ENCODE measurements around the gene CCDC152. TPM values are rescaled to one million over a fixed set of nuclear protein-coding genes. Genes with fewer than 3 reads are reported as not detected.

Gene CCDC152
- total and polyA plus RNA-seq, 2 experiments from 2014 or later = 2.8 to 6.4 TPM

GRCh38 chr5:42806701-42807262 lies 50.2 kb downstream of the CCDC152 start:
- Histone ChIP-seq H3K9me2 (ENCODE audit: insufficient read depth) (no peaks in the 10 kb centered on the region), H2AFZ (no peak overlapping the region), H3F3A (ENCODE audit: insufficient read depth) (no peaks in the 10 kb centered on the region), H3K36me3 (ENCODE audit: low read depth) (no peaks in the 10 kb centered on the region), H3K27me3 (replicated peaks; ENCODE audit: insufficient read depth) (no peaks in the 10 kb centered on the region), H3K9me3 (ENCODE audit: low read depth) (no peaks in the 10 kb centered on the region), H3K79me2 (ENCODE audit: insufficient read depth) (no peaks in the 10 kb centered on the region), H4K20me1 (ENCODE audit: insufficient read depth) (no peaks in the 10 kb centered on the region), H3K9ac (no peak overlapping the region), H3K4me1 (ENCODE audit: insufficient read depth) (peaks cover 12% of the 10 kb centered on the region; the same call in 1 of the 2 replicates), H3K27ac (no peak overlapping the region), H3K4me2 (ENCODE audit: unreplicated experiment) (no peak overlapping the region), H3K4me3 (no peak overlapping the region)
- WGBS, 2 experiments (ENCODE audit: low coverage in 1 of 2, low lambda C conversion rate in 2 of 2, missing lambda C conversion rate in 2 of 2) = 94 to 95% methylated on average over 3 of the region's 3 CpGs
- in situ Hi-C loops (cut with MboI) = no loop called here
- no peak for DNase-seq
- TF ChIP-seq EZH2 (IDR thresholded peaks at IDR 0.05; ENCODE audit: insufficient read depth, poor library complexity, severe bottlenecking) (no peak), EZH2phosphoT487 (IDR thresholded peaks at IDR 0.05; ENCODE audit: insufficient read depth, low read depth) (no peak)

- no peak overlapping the region for H3K4me3 ChIP-seq
- H3K9me3 ChIP-seq (ENCODE audit: low read depth) = no peaks in the 10 kb centered on the region
- H2AFZ ChIP-seq = no peak overlapping the region
- H4K20me1 ChIP-seq (ENCODE audit: insufficient read depth) = no peaks in the 10 kb centered on the region
- H3K27ac ChIP-seq = no peak overlapping the region
- no peaks in the 10 kb centered on the region for H3F3A ChIP-seq (ENCODE audit: insufficient read depth)
- H3K36me3 ChIP-seq (ENCODE audit: low read depth) = no peaks in the 10 kb centered on the region
- H3K4me1 ChIP-seq (ENCODE audit: insufficient read depth) = peaks cover 12% of the 10 kb centered on the region; the same call in 1 of the 2 replicates
- WGBS, 2 experiments (ENCODE audit: low coverage in 1 of 2, low lambda C conversion rate in 2 of 2, missing lambda C conversion rate in 2 of 2) = 52 to 53% methylated on average over 2 of the region's 2 CpGs
- H3K9me2 ChIP-seq (ENCODE audit: insufficient read depth) = no peaks in the 10 kb centered on the region
- H3K4me2 ChIP-seq (ENCODE audit: unreplicated experiment) = no peak overlapping the region
- in situ Hi-C loops (cut with MboI) = no loop called here
- no peak for DNase-seq
- TF ChIP-seq EZH2phosphoT487 (IDR thresholded peaks at IDR 0.05; ENCODE audit: insufficient read depth, low read depth) (no peak), EZH2 (IDR thresholded peaks at IDR 0.05; ENCODE audit: insufficient read depth, poor library complexity, severe bottlenecking) (no peak)
- no peak overlapping the region for H3K9ac ChIP-seq
- no peaks in the 10 kb centered on the region for H3K79me2 ChIP-seq (ENCODE audit: insufficient read depth)
- H3K27me3 ChIP-seq (replicated peaks; ENCODE audit: insufficient read depth) = no peaks in the 10 kb centered on the region
Observed at GRCh38 chr5:42807722-42808447, 51.3 kb downstream of the CCDC152 start.

- Histone ChIP-seq H3K9me2 (ENCODE audit: insufficient read depth) (no peaks in the 10 kb centered on the region), H3K36me3 (ENCODE audit: low read depth) (no peaks in the 10 kb centered on the region), H3F3A (ENCODE audit: insufficient read depth) (no peaks in the 10 kb centered on the region), H3K79me2 (ENCODE audit: insufficient read depth) (no peaks in the 10 kb centered on the region), H3K9me3 (ENCODE audit: low read depth) (no peaks in the 10 kb centered on the region), H3K9ac (no peak overlapping the region), H3K4me3 (no peak overlapping the region), H3K4me1 (ENCODE audit: insufficient read depth) (peaks cover 12% of the 10 kb centered on the region; the same call in 1 of the 2 replicates), H3K27ac (no peak overlapping the region), H4K20me1 (ENCODE audit: insufficient read depth) (no peaks in the 10 kb centered on the region), H3K27me3 (replicated peaks; ENCODE audit: insufficient read depth) (no peaks in the 10 kb centered on the region), H2AFZ (no peak overlapping the region), H3K4me2 (ENCODE audit: unreplicated experiment) (no peak overlapping the region)
- in situ Hi-C loops (cut with MboI) = no loop called here
- no peak for TF ChIP-seq EZH2phosphoT487 (IDR thresholded peaks at IDR 0.05; ENCODE audit: insufficient read depth, low read depth)
- no peak for DNase-seq
- 66 to 76% methylated on average over 4 of the region's 4 CpGs for WGBS, 2 experiments (ENCODE audit: low coverage in 1 of 2, low lambda C conversion rate in 2 of 2, missing lambda C conversion rate in 2 of 2)
Observed at GRCh38 chr5:42808888-42809611, 52.4 kb downstream of the CCDC152 start.

GRCh38 chr5:42810834-42811590 lies 54.4 kb downstream of the CCDC152 start:
- H3K9me3 ChIP-seq (ENCODE audit: low read depth) = no peaks in the 10 kb centered on the region
- no peaks in the 10 kb centered on the region for H4K20me1 ChIP-seq (ENCODE audit: insufficient read depth)
- H3K79me2 ChIP-seq (ENCODE audit: insufficient read depth) = no peaks in the 10 kb centered on the region
- peak overlapping the region; percentile 59; the same call in 1 of the 2 replicates for H2AFZ ChIP-seq
- in situ Hi-C loops (cut with MboI) = no loop called here
- H3K4me1 ChIP-seq (ENCODE audit: insufficient read depth) = peaks cover 12% of the 10 kb centered on the region; the same call in 1 of the 2 replicates
- no peaks in the 10 kb centered on the region for H3F3A ChIP-seq (ENCODE audit: insufficient read depth)
- H3K36me3 ChIP-seq (ENCODE audit: low read depth) = no peaks in the 10 kb centered on the region
- 26 to 33% methylated on average over 3 of the region's 3 CpGs for WGBS, 2 experiments (ENCODE audit: low coverage in 1 of 2, low lambda C conversion rate in 2 of 2, missing lambda C conversion rate in 2 of 2)
- H3K9me2 ChIP-seq (ENCODE audit: insufficient read depth) = no peaks in the 10 kb centered on the region
- no peak for TF ChIP-seq EZH2 (IDR thresholded peaks at IDR 0.05; ENCODE audit: insufficient read depth, poor library complexity, severe bottlenecking)
- no peak for TF ChIP-seq EZH2phosphoT487 (IDR thresholded peaks at IDR 0.05; ENCODE audit: insufficient read depth, low read depth)
- H3K27ac ChIP-seq = no peak overlapping the region
- no peak overlapping the region for H3K4me3 ChIP-seq
- DNase-seq = peak; percentile 10
- peak overlapping the region; percentile 29 for H3K4me2 ChIP-seq (ENCODE audit: unreplicated experiment)
- H3K9ac ChIP-seq = no peak overlapping the region
- H3K27me3 ChIP-seq (replicated peaks; ENCODE audit: insufficient read depth) = no peaks in the 10 kb centered on the region

All from GM23248 (cell line).